GM19099 (cell line): ENCODE data around the gene SRRT.
A peak's percentile ranks its signal among the peaks of the same experiment; 100 is the strongest.

ENCODE experiments used
- POLR2A ChIP-seq: IDR thresholded peaks from 3 replicates; pipeline ENCODE4 v1.6.1; 2011; ENCODE audit warnings: low read depth; ENCODE audit not compliant: insufficient read length; ENCODE audit errors: extremely low read depth

Gene SRRT

DNA sequence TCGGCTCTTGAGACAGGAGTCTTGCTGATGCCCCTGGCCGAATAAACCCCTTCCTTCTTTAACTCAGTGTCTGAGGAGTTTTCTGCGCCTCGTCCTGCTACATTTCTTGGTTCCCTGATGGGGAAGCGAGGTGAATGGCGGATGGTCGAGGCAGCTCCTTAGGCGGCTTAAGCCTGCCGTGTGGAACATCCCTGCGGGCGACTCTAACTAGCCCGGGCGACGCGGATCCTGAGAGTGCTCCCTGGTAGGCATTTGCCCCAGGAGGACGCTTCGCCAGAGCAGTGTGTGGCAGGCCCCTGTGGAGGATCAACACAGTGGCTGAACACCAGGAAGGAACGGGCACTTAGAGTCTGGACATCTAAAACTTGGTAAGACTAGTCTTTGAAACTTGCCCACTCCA is 35.5 kb upstream of the SRRT start:
- TF ChIP-seq POLR2A, result no peak

DNA sequence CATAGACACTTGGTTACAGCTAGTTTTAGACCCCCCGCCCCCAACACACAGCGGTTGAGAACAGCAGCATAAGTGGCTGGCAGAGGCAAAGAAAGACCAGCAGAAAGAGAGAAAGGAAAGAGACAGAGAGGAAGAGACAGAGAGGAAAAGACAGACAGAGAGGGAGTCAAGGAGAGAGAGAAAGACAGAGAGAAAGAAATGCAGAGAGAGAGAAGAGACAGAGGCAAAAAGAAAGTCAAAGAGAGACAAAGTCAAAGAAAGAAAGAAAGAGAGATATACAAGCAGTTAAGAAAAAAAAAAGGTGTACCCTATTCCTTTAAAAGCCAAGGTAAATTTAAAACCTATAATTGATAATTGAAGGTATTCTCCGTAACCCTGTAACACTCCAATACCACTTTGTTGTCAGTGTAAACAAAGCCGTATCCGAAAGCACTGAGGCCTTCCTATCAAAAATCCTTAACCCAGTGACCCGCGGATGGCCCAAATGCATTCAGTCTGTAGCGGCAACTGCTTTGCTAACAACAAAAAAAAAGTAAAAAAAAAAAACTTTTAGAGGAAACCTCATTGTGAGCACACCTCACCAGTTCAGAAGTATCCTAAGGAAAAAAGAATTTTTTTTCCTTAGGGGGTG is 34.3 kb upstream of the SRRT start:
- no peak for TF ChIP-seq POLR2A

DNA sequence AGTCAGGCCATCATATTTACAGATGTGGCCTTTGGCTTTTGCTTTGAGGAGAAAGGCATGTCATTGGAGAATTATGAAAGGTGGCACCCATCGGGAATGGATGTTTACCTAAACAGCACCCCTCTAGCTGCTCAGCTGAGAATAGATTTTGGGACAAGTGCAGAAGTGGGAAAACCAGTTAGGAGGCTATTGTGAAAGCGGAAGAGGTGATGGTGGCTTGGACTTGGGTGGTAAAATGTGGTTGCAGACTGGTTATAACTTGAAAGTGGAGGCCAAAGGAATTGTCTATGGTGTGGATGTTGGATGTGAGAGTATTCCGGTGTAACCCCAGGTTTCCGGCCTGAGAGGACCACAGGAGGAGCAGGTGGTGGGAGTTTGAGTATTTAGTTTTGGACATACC is 27.5 kb upstream of the SRRT start:
- no peak for TF ChIP-seq POLR2A

DNA sequence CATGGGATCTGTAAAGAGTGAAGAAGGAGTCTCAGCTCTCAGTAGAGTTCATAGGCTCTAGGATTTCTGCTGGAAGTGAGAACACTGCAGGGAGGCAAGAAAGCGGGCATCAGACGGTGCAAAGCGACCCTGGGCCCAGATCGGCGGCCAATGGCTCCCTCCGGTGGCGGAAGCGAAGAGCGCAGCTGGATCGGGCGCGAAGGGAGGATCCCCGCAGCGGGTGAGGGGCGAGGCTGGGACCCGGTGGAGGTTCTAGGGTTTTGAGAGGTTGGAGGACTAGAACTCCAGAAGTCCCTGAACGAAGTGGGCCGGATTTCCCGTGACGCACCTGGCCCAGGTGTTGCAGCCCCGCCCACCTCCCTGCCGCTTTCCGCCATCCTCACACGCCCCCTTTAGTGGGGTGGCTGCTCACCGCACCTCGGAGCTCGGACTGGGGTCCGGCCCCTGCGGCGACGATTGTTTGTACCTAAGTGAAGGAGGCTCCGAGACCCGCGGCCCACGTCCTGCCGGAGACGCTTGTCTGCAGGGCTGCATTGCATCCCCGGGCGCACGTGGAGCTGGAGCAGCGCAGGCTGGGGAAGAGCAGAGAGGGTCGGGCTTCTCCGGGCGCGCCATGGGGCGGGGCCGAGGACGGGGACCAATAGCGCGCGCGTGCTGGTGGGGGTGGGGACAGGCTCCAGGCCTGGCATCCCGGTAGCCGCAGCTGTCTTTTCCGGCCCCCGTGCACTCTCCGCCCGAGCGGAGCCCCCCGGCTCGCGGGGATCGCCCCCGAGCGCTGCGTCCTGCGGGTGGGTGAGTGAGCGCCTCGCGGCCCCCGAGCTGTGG is 22.6 kb upstream of the SRRT start, which contains the start of gene SLC12A9:
SLC12A9 (plus strand) TSS at position 666 of the 825 bp plus-strand sequence. CDS start 1,485 bp downstream, outside the sequence.
- TF ChIP-seq POLR2A, result peak; percentile 68

DNA sequence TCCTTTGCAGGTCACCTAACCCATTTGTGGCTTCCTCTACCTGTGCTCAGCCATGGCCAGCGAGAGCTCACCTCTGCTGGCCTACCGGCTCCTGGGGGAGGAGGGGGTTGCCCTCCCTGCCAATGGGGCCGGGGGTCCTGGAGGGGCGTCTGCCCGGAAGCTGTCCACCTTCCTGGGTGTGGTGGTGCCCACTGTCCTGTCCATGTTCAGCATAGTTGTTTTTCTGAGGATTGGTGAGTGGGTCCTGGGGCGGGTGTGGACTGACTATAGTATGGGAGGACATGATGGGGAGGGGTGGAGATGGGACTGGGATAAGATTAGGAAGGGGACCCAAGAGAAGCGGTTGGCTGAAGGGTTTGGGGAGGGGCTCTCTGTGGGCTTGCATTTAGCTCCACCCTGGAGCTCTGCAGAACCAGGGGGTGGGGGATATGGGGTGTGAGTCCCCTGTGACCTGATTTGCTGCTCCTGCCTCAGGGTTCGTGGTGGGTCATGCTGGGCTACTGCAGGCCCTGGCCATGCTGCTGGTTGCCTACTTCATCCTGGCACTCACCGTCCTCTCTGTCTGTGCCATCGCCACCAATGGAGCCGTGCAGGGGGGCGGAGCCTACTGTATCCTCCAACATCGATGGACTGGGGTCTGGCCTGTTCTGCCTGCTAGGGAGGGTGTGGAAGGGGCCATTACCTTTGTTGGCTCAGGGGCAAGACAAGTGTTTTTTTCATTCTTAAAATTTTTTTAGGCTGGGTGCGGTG is 20.6 kb upstream of the SRRT start:
- no peak for TF ChIP-seq POLR2A

DNA sequence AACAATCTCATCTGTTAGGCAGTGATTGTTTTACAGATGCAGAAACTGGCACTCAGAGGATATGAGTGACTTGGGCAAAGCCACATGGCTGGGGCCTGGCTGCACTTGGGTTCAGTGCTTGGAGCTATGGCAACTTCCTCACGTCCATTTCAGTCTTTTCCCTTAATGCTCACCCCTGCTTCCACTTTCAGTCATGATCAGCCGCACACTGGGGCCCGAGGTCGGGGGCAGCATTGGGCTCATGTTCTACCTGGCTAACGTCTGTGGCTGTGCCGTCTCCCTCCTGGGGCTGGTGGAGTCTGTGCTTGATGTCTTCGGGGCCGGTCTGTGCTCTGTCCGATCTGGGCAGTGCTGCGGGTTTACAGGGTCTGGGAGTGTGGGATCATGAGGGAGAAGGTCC is 19.4 kb upstream of the SRRT start:
- no peak for TF ChIP-seq POLR2A

DNA sequence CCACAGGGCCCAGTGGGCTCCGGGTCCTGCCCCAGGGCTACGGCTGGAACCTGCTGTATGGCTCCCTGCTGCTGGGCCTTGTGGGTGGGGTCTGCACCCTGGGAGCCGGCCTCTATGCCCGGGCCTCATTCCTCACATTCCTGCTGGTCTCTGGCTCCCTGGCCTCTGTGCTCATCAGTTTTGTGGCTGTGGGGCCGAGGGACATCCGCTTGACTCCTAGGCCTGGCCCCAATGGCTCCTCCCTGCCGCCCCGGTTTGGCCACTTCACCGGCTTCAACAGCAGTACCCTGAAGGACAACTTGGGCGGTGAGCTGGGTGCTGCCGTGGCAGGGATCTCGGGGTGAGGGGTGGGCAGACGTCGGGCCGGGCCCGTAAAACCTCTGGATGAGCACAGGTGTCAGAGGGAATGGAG is 18.0 kb upstream of the SRRT start:
- TF ChIP-seq POLR2A, result no peak

DNA sequence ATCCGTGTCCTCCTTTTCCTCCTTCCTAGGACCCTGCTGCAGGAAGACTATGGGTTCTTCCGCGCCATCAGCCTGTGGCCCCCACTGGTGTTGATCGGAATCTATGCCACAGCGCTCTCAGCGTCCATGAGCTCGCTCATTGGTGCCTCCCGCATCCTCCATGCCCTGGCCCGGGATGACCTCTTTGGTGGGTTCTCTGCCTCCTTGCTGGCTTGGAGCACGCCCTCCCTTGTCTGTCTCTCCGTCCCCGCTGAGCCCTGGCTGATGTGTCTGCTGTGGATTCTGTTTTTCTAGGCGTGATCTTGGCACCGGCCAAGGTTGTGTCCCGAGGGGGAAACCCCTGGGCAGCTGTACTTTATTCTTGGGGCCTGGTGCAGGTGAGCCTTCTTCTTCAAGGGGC is 15.0 kb upstream of the SRRT start:
- no peak for TF ChIP-seq POLR2A

DNA sequence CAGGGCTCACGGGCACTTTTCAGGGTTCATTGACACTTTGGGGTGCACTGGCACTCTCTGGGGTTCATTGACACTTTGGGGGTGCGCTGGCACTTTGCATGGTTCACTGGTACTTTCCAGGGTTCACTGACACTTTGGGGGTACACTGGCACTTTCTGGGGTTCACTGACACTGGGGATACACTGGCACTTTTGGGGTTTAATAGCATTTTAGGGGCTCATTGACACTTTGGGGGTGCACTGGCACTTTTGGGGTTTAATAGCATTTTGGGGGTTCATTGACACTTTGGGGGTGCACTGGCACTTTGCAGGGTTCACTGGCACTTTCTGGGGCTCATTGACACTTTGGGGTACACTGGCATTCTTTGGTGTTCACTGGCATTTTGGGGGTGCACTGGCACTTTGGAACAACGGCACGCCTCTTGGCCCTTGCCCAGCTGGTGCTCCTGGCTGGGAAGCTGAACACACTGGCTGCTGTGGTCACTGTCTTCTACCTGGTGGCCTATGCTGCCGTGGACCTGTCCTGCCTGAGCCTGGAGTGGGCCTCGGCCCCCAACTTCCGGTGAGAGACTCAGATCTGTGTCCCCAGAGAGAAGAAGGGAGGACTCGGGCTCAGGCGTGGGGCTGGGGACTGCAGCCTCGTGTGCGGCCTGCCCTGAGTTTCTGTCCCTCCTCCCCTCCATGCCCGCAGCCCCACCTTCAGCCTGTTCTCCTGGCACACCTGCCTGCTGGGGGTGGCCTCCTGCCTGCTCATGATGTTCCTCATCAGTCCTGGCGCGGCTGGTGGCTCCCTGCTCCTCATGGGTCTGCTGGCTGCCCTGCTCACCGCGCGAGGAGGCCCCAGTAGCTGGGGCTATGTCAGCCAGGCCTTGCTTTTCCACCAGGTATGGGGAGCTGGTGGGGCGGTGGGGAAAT is 13.9 kb upstream of the SRRT start:
- no peak for TF ChIP-seq POLR2A

DNA sequence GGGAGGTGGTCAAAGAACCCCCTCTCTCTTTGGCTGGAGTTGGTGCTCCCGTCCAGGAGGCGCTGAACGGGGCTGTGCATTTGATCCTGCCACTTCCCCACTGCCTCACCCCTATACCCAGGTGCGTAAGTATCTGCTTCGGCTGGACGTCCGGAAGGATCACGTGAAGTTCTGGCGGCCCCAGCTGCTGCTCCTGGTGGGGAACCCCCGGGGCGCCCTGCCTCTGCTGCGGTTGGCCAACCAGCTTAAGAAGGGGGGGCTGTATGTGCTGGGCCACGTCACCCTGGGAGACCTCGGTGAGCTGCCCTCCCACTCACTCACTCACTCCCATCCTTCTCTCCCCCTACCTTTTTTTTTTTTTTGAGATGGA is 13.3 kb upstream of the SRRT start:
- no peak for TF ChIP-seq POLR2A

DNA sequence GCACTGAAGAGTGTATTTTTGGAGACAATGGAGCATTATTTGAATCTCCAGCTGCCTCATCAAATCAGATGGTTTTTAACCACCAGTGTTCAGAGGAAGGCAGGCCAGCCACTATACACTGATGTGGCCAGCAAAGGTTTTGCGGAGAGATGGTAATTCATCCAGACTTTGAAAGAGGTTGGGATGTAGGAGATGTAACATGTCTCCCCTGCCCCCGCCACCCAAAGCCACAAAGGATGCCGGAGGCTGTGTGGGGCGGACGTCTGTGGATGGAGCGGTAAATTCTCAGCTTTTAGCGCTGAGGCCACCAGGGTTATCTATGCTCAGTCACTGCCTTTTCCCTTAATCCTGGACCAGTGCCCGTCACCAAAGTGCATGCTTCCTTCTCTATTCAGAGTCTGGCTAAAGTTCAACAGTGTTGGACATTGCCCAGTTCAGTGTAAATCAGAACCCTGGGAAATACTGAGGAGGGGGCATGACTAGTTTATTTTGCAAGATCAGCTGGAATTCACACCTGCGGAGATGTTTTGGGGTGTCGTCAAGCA is 11.4 kb upstream of the SRRT start:
- TF ChIP-seq POLR2A, result no peak

DNA sequence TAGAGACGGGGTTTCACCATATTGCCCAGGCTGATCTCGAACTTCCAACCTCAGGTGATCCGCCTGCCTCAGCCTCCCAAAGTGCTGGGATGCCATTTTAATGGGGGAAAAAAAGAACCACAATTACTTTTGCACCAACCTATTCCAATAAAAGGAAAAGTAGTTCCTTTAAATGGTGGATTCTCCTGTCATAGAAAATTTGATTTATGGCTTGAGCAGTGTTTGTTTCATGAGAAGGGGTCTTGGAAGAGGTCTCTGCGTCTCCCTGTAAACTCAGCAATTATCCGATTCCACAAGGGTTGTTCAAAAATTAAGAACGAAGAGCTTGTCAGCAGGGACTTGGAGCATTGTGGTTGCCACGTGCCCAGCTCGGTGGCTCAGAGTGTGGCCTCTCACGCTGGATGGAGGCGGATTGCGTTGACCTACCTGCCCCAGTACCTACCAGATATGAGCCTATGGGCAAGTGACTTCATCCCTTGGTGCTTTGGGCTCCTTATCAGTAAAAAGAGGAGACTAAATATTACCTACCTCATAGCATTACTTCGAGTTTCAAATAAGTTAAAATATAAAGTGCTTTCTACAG is 10.5 kb upstream of the SRRT start:
- no peak for TF ChIP-seq POLR2A

DNA sequence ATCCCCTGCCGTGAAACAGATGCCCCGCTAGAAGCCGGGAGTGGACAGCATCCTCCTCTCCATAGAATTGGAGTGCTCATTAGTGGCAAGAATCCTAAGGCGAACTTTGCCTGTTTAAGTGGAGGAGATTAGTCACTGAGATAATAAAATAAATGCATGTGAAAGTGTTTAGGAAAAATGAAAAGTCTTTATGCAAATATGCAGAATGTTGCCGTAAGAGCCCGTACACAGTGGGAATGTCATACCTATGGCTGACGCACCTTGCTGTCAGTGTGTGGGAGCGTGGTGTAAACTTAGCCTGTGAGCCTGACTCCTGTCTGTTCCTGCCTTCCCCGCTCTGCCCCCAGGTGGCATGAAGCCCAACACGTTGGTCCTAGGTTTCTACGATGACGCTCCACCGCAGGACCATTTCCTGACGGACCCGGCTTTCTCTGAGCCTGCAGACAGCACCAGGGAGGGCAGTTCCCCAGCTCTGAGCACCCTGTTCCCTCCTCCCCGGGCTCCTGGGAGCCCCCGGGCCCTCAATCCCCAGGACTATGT is 9.5 kb upstream of the SRRT start:
- no peak for TF ChIP-seq POLR2A

DNA sequence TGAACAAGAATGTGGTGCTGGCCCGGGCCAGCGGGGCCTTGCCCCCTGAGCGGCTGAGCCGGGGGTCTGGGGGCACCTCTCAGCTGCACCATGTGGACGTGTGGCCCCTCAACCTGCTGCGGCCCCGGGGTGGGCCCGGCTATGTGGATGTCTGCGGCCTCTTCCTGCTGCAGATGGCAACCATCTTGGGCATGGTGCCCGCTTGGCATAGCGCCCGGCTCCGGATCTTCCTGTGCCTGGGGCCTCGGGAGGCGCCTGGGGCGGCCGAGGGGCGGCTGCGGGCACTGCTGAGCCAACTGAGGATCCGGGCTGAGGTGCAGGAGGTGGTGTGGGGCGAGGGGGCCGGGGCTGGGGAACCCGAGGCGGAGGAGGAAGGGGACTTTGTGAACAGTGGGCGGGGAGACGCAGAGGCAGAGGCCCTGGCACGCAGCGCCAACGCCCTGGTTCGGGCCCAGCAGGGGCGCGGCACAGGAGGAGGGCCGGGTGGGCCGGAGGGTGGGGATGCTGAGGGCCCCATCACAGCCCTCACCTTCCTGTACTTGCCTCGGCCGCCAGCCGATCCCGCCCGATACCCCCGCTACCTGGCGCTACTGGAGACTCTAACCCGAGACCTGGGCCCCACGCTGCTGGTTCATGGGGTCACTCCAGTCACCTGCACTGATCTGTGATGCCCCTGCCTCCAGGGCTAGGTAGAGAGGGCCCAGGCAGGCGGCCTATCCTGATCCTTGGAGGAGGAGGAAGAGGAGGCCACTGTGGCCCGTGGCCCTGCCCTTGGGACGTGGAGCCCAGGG is 8.8 kb upstream of the SRRT start:
- TF ChIP-seq POLR2A, result no peak

DNA sequence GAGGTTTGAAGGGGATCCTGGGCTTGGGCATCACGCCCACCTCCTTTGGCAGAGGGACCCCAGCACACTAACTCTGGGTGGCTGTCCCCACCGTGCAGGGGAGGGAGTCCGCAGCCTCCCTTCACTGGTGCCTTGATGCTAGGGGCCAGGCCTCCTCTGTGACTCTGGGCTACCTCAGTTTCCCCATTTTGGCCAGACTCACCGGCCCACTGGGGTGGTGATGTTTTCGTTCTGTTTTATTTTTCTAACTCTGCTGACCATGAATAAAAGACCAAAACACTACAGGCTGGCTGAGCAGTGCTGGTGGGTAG is 8.2 kb upstream of the SRRT start:
- TF ChIP-seq POLR2A, result no peak
